Measurements from ENCODE around the gene TMEM231.
"Not testable (repeated sequence)": the region's sequence is repeated elsewhere in the genome, so short reads cannot be mapped to it uniquely, and the experiment has no call there.

TMEM231 gene

GRCh38 chr16:75534560-75535205 is 21.4 kb downstream of the TMEM231 start:
- FAIRE-seq (no peak), DNase-seq (ENCODE audit: insufficient read length, low spot score) (no peak)

- no peak for DNase-seq (ENCODE audit: insufficient read length, low spot score)
- FAIRE-seq = no peak
Measured at GRCh38 chr16:75532791-75533190, 23.3 kb downstream of the TMEM231 start.

- no peak for FAIRE-seq
- no peak for DNase-seq (ENCODE audit: insufficient read length, low spot score)
Measured at GRCh38 chr16:75532142-75532765, 23.8 kb downstream of the TMEM231 start.

GRCh38 chr16:75529959-75530358 is 26.1 kb downstream of the TMEM231 start:
- no peak for FAIRE-seq
- no peak for DNase-seq (ENCODE audit: insufficient read length, low spot score)

GRCh38 chr16:75529056-75529905 is 26.8 kb downstream of the TMEM231 start:
- FAIRE-seq (no peak), DNase-seq (ENCODE audit: insufficient read length, low spot score) (no peak)

- no peak for DNase-seq (ENCODE audit: insufficient read length, low spot score)
- no peak for FAIRE-seq
Measured at GRCh38 chr16:75527825-75528299, 28.2 kb downstream of the TMEM231 start.

GRCh38 chr16:75526032-75526790 is 29.8 kb downstream of the TMEM231 start:
- FAIRE-seq (peak; percentile 26), DNase-seq (ENCODE audit: insufficient read length, low spot score) (no peak)

GRCh38 chr16:75519175-75519574 is 36.9 kb downstream of the TMEM231 start:
- FAIRE-seq (no peak), DNase-seq (ENCODE audit: insufficient read length, low spot score) (no peak)

- not testable (repeated sequence) for DNase-seq (ENCODE audit: insufficient read length, low spot score); FAIRE-seq
Measured at GRCh38 chr16:75516189-75516966, 39.7 kb downstream of the TMEM231 start.

- DNase-seq (ENCODE audit: insufficient read length, low spot score) = no peak
- no peak for FAIRE-seq
Measured at GRCh38 chr16:75514296-75514695, 41.8 kb downstream of the TMEM231 start.

GRCh38 chr16:75506574-75506973 is 49.5 kb downstream of the TMEM231 start:
- FAIRE-seq (no peak), DNase-seq (ENCODE audit: insufficient read length, low spot score) (no peak)

- DNase-seq (ENCODE audit: insufficient read length, low spot score) (no peak), FAIRE-seq (no peak)
Measured at GRCh38 chr16:75506107-75506506, 49.9 kb downstream of the TMEM231 start.

- no peak for FAIRE-seq
Measured at GRCh38 chr16:75503801-75504200, 52.3 kb downstream of the TMEM231 start.

GRCh38 chr16:75502916-75503605 is 53.0 kb downstream of the TMEM231 start:
- DNase-seq (ENCODE audit: insufficient read length, low spot score) (no peak), FAIRE-seq (no peak)

More at GRCh38 chr16:75503801-75504200, 52.3 kb downstream of the TMEM231 start:
- DNase-seq (ENCODE audit: insufficient read length, low spot score) = no peak

- DNase-seq (ENCODE audit: insufficient read length, low spot score); FAIRE-seq: not testable (repeated sequence)
Measured at GRCh38 chr16:75501820-75502219, 54.2 kb downstream of the TMEM231 start.

GRCh38 chr16:75501359-75501758 is 54.7 kb downstream of the TMEM231 start:
- no peak for DNase-seq (ENCODE audit: insufficient read length, low spot score)
- no peak for FAIRE-seq

- not testable (repeated sequence) for FAIRE-seq; DNase-seq (ENCODE audit: insufficient read length, low spot score)
Measured at GRCh38 chr16:75498605-75499322, 57.3 kb downstream of the TMEM231 start.

GRCh38 chr16:75497558-75497957 is 58.5 kb downstream of the TMEM231 start:
- FAIRE-seq (no peak), DNase-seq (ENCODE audit: insufficient read length, low spot score) (no peak)

Data from GM19239 (cell line).